GM12878 (cell line): Measurements from ENCODE around the gene TRAPPC3L. TPM values are rescaled to one million over a fixed set of nuclear protein-coding genes. Genes with fewer than 3 reads are reported as not detected.

Experiments
- BCL3 ChIP-seq: IDR thresholded peaks from 2 replicates; pipeline ENCODE4 v1.6.1; 2011; ENCODE audit warnings: borderline replicate concordance, low read depth, mild to moderate bottlenecking, moderate library complexity, low read length; ENCODE audit not compliant: insufficient read depth, poor library complexity, severe bottlenecking
- NFIC ChIP-seq: IDR thresholded peaks from 2 replicates; pipeline ENCODE4 v1.6.1; 2012; ENCODE audit warnings: low read depth, mild to moderate bottlenecking, inconsistent platforms, low read length, moderate library complexity
- PKNOX1 ChIP-seq: fragments of 450-650 bp; IDR thresholded peaks from 2 replicates; pipeline ENCODE4 v1.6.1; 2016; ENCODE audit warnings: mild to moderate bottlenecking
- SIX5 ChIP-seq: IDR thresholded peaks from 2 replicates; pipeline ENCODE4 v1.6.1; 2011; ENCODE audit warnings: mild to moderate bottlenecking, low read depth, low read length, moderate library complexity; ENCODE audit not compliant: severe bottlenecking
- SMC3 ChIP-seq: IDR thresholded peaks from 2 replicates; pipeline ENCODE4 v1.6.1; 2011; ENCODE audit warnings: low read length, improper control_type of control experiment, borderline replicate concordance
- YBX1 ChIP-seq: fragments of 450-650 bp; IDR thresholded peaks from 2 replicates; pipeline ENCODE4 v1.6.1; 2016; ENCODE audit warnings: antibody characterized with exemption
- ZBTB40 ChIP-seq: fragments of 450-650 bp; IDR thresholded peaks from 2 replicates; pipeline ENCODE4 v1.6.1; 2016; ENCODE audit warnings: mild to moderate bottlenecking, moderate library complexity, borderline replicate concordance
- polyA plus RNA-seq, 11 experiments: library from polyadenylated mRNA; depleted of rRNA in 4 of 11; unstranded in 6 of 11; stranded (reverse) in 5 of 11; fragments of >200 nt; fragmentation: Nextera tagmentation in 4 of 11; fragmentation: Illumina TruSeq in 1 of 11; extraction: Ambion mirVana in 4 of 11; extraction: Trizol in 1 of 11; gene quantifications; 1 replicate in 1 of 11; 2 replicates in 10 of 11; pipeline versions ENCODE4 v1.2.1 to v1.2.3, GENCODE V29; 2011 to 2016; ENCODE audit warnings: inconsistent platforms in 2 of 11, missing spikeins in 2 of 11, low read depth in 1 of 11
- total RNA-seq, 4 experiments: library from RNA; depleted of rRNA in 3 of 4; stranded (reverse); fragments of >200 nt in 3 of 4; fragmentation: Illumina TruSeq in 1 of 4; extraction: Trizol in 1 of 4; gene quantifications; 2 replicates each; pipeline versions ENCODE4 v1.2.1 to v1.2.3, GENCODE V29; 2013 to 2021

Gene TRAPPC3L
- total and polyA plus RNA-seq, 10 of the 15 experiments (the other 5 are each of a cell fraction or from before 2014, with no cell fraction given), result not detected

GRCh38 chr6:116512734-116513133 lies 32.8 kb downstream of the TRAPPC3L start (continued):
- TF ChIP-seq ZBTB40 (no peak), PKNOX1 (no peak), YBX1 (no peak), NFIC (no peak), SIX5 (no peak), BCL3 (no peak), SMC3 (no peak)
